Tibial nerve (tissue), 4 donors: ENCODE data around the gene SGO2. TPM values are rescaled to one million over a fixed set of nuclear protein-coding genes. Genes with fewer than 3 reads are reported as not detected.
"Not testable (repeated sequence)": the region's sequence is repeated elsewhere in the genome, so short reads cannot be mapped to it uniquely, and the experiment has no call there.

ENCODE experiments used
- DNase-seq, 2 donors: peaks; one replicate each; pipeline ENCODE4 v3.0.0-alpha.2; 2019; ENCODE audit warnings: low spot score in 2 of 2
- H3K27ac ChIP-seq, 4 donors: fragments of 200-600 bp; sonication (generic) in 3 of 4; one replicate each; pipeline ENCODE4 v1.5.1; 2017 to 2019; ENCODE audit warnings: mild to moderate bottlenecking in 1 of 4
- H3K27me3 ChIP-seq, 2 donors: fragments of 200-600 bp; sonication (generic) in 1 of 2; one replicate each; pipeline versions ENCODE4 v1.5.1 to v1.6.0; 2017 to 2019
- H3K36me3 ChIP-seq, 3 donors: fragments of 200-600 bp; sonication (generic); one replicate each; pipeline ENCODE4 v1.5.1; 2018 to 2019
- H3K4me1 ChIP-seq, 4 donors: fragments of 200-600 bp; sonication (generic) in 3 of 4; one replicate each; pipeline ENCODE4 v1.5.1; 2017 to 2019
- H3K4me3 ChIP-seq, 4 donors: fragments of 200-600 bp; sonication (generic) in 3 of 4; one replicate each; pipeline ENCODE4 v1.5.1; 2017 to 2019; ENCODE audit warnings: mild to moderate bottlenecking in 1 of 4, moderate library complexity in 1 of 4
- H3K9me3 ChIP-seq, 4 donors: fragments of 200-600 bp; sonication (generic) in 3 of 4; one replicate each; pipeline ENCODE4 v1.5.1; 2017 to 2019
- EP300 ChIP-seq, 2 donors: sonication (generic); formaldehyde crosslinking; IDR thresholded peaks; one replicate each; pipeline ENCODE4 v1.6.1; 2017; ENCODE audit warnings: antibody characterized with exemption in 2 of 2, mild to moderate bottlenecking in 1 of 2
- POLR2A ChIP-seq, 2 donors: fragments of 450-650 bp; IDR thresholded peaks; one replicate each; pipeline ENCODE4 v1.6.1; 2017; ENCODE audit warnings: antibody characterized with exemption in 2 of 2, mild to moderate bottlenecking in 2 of 2, moderate library complexity in 2 of 2
- WGBS, 2 donors: methylation state at CpG; one replicate each; pipeline ENCODE4 v1.1.5; 2018; 5-methylcytosine and 5-hydroxymethylcytosine counted together
- total RNA-seq, 4 donors: library from RNA; depleted of rRNA; stranded (reverse); fragments of >200 nt; gene quantifications; one replicate each; pipeline ENCODE4 v1.1.0, GENCODE V29; 2016
- TF ChIP-seq, protein P1 (sequence below), 5 experiments: fragments of 200-600 bp in 3 of 5; fragments of 450-650 bp in 2 of 5; sonication (generic) in 3 of 5; IDR thresholded peaks; one replicate each; pipeline ENCODE4 v1.5.1; 2016 to 2019; ENCODE audit warnings: antibody characterized with exemption in 5 of 5, mild to moderate bottlenecking in 3 of 5, moderate library complexity in 2 of 5

SGO2 gene
- total RNA-seq, 4 donors from 2014 or later, result 1.5 to 6.3 (median 4.5) TPM

GRCh38 chr2:200528228-200528627, 2.2 kb downstream of the SGO2 start:
- Histone ChIP-seq H3K27ac (no peak overlapping the region), H3K9me3 (no peaks in the 10 kb centered on the region), H3K4me3 (no peak overlapping the region), H3K4me1 (peaks cover 0 to 13% (median 6%) of the 10 kb centered on the region in 4 donors), H3K27me3 (no peaks in the 10 kb centered on the region), H3K36me3 (no peaks in the 10 kb centered on the region)
- no peak for TF ChIP-seq EP300 (IDR thresholded peaks at IDR 0.05)
- TF ChIP-seq, protein P1, sequence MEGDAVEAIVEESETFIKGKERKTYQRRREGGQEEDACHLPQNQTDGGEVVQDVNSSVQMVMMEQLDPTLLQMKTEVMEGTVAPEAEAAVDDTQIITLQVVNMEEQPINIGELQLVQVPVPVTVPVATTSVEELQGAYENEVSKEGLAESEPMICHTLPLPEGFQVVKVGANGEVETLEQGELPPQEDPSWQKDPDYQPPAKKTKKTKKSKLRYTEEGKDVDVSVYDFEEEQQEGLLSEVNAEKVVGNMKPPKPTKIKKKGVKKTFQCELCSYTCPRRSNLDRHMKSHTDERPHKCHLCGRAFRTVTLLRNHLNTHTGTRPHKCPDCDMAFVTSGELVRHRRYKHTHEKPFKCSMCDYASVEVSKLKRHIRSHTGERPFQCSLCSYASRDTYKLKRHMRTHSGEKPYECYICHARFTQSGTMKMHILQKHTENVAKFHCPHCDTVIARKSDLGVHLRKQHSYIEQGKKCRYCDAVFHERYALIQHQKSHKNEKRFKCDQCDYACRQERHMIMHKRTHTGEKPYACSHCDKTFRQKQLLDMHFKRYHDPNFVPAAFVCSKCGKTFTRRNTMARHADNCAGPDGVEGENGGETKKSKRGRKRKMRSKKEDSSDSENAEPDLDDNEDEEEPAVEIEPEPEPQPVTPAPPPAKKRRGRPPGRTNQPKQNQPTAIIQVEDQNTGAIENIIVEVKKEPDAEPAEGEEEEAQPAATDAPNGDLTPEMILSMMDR (IDR thresholded peaks at IDR 0.05), result no peak
- no peak for TF ChIP-seq POLR2A (IDR thresholded peaks at IDR 0.05)
- DNase-seq, result no peak
- 91 to 94% methylated on average over 2 to 3 of the region's 3 CpGs for WGBS, 2 donors

- no peak for DNase-seq
- H3K27ac ChIP-seq, result no peak overlapping the region
- H3K9me3 ChIP-seq, result no peaks in the 10 kb centered on the region
- TF ChIP-seq EP300 (IDR thresholded peaks at IDR 0.05) (no peak), POLR2A (IDR thresholded peaks at IDR 0.05) (no peak)
- TF ChIP-seq, protein P1 (IDR thresholded peaks at IDR 0.05), result no peak
- no peak overlapping the region for H3K4me3 ChIP-seq
- H3K36me3 ChIP-seq, result no peaks in the 10 kb centered on the region
- no peaks in the 10 kb centered on the region for H3K4me1 ChIP-seq
- WGBS, 2 donors, result 73 to 80% methylated on average over 2 of the region's 2 CpGs
- no peaks in the 10 kb centered on the region for H3K27me3 ChIP-seq
Observed at GRCh38 chr2:200533754-200534153, 7.7 kb downstream of the SGO2 start.

GRCh38 chr2:200534572-200534971, 8.6 kb downstream of the SGO2 start:
- TF ChIP-seq POLR2A (IDR thresholded peaks at IDR 0.05) (no peak), EP300 (IDR thresholded peaks at IDR 0.05) (no peak)
- TF ChIP-seq, protein P1 (IDR thresholded peaks at IDR 0.05), result no peak

DNA sequence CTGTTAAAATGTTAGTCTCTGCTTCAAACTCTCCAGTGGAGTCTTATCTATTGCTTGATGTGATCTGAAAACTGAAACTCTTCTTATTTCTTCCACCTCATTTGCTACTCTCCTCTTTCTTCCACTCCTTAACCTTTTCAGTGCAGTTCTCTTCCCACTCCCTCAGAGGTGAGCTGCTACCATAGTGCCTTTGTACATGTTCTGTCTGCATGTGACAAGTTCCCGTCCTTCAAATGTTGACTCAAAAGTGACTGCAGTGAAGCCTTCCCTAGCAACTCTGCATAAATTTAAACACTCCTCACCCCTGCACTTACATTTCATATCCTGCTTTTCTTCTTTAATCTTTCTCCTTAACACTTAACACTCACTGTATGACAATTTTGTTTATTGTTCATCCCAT, 12.1 kb downstream of the SGO2 start:
- Histone ChIP-seq H3K27ac (no peak overlapping the region), H3K27me3 (no peaks in the 10 kb centered on the region), H3K9me3 (no peaks in the 10 kb centered on the region), H3K4me3 (no peak overlapping the region), H3K36me3 (peaks cover 0 to 15% (median 0%) of the 10 kb centered on the region in 3 donors), H3K4me1 (no peaks in the 10 kb centered on the region)
- no peak for DNase-seq
- TF ChIP-seq, protein P1 (IDR thresholded peaks at IDR 0.05), result no peak
- no peak for TF ChIP-seq EP300 (IDR thresholded peaks at IDR 0.05)
- no peak for TF ChIP-seq POLR2A (IDR thresholded peaks at IDR 0.05)
- 92 to 97% methylated on average over 1 of the region's 1 CpG for WGBS, 2 donors

More at GRCh38 chr2:200534572-200534971, 8.6 kb downstream of the SGO2 start:
- Histone ChIP-seq H3K9me3 (no peaks in the 10 kb centered on the region), H3K4me3 (no peak overlapping the region), H3K36me3 (no peaks in the 10 kb centered on the region), H3K4me1 (no peaks in the 10 kb centered on the region), H3K27me3 (no peaks in the 10 kb centered on the region), H3K27ac (no peak overlapping the region)
- DNase-seq, result no peak

- Histone ChIP-seq H3K27me3 (no peaks in the 10 kb centered on the region), H3K36me3 (peaks cover 0 to 22% (median 0%) of the 10 kb centered on the region in 3 donors), H3K27ac (no peak overlapping the region), H3K4me3 (no peak overlapping the region), H3K9me3 (no peaks in the 10 kb centered on the region), H3K4me1 (no peaks in the 10 kb centered on the region)
- TF ChIP-seq EP300 (IDR thresholded peaks at IDR 0.05), result no peak
- no peak for DNase-seq
Observed at GRCh38 chr2:200540793-200541192, 14.8 kb downstream of the SGO2 start.

- H3K27me3 ChIP-seq, DNase-seq, H3K36me3 ChIP-seq, H3K4me1 ChIP-seq, H3K9me3 ChIP-seq, H3K27ac ChIP-seq, H3K4me3 ChIP-seq: not testable (repeated sequence)
- 91 to 98% methylated on average over 9 to 12 of the region's 12 CpGs for WGBS, 2 donors
Observed at GRCh38 chr2:200566596-200566995, 40.6 kb downstream of the SGO2 start.
